ENCODE measurements around the gene JAZF1. TPM values are rescaled to one million over a fixed set of nuclear protein-coding genes. Genes with fewer than 3 reads are reported as not detected.
"Not testable (repeated sequence)": the region's sequence is repeated elsewhere in the genome, so short reads cannot be mapped to it uniquely, and the experiment has no call there.

JAZF1 gene
- total and polyA plus RNA-seq, 2 donors (not counting 1 experiment from before 2014, with no cell fraction given): 14.0 to 38.6 TPM

- Histone ChIP-seq H3K4me2 (replicated peaks; ENCODE audit: low read depth, low read length, poor library complexity, severe bottlenecking) (no peak overlapping the region), H3K4me3 (ENCODE audit: control extremely low read depth in 1 of 5, extremely low read depth in 1 of 5, insufficient read depth in 1 of 5, low read depth in 2 of 5, low read length in 4 of 5) (no peak overlapping the region), H3K4me1 (ENCODE audit: control insufficient read depth in 2 of 2, insufficient read depth in 2 of 2, low read length in 2 of 2) (no peaks in the 10 kb centered on the region), H3K36me3 (replicated peaks in 1 of 2; ENCODE audit: control extremely low read depth in 1 of 2, control insufficient read depth in 1 of 2, extremely low read depth in 1 of 2, insufficient read depth in 2 of 2, low read length in 1 of 2) (peaks cover 0 to 15% of the 10 kb centered on the region in 2 experiments), H3K9ac (ENCODE audit: low read length) (no peak overlapping the region), H3K79me2 (ENCODE audit: control insufficient read depth, insufficient read depth, low read length) (peaks cover 14% of the 10 kb centered on the region), H3K9me3 (ENCODE audit: control extremely low read depth in 1 of 3, control insufficient read depth in 2 of 3, insufficient read depth in 1 of 3, low read length in 2 of 3) (peaks cover 0 to 18% (median 0%) of the 10 kb centered on the region in 3 donors), H3K27ac (ENCODE audit: low read length in 2 of 2) (no peak overlapping the region), H4K20me1 (ENCODE audit: control insufficient read depth, insufficient read depth, low read length, poor library complexity, severe bottlenecking) (peaks cover 20% of the 10 kb centered on the region), H3K27me3 (replicated peaks in 1 of 4; ENCODE audit: control extremely low read depth in 1 of 4, control insufficient read depth in 3 of 4, insufficient read depth in 4 of 4, low read length in 3 of 4) (no peaks in the 10 kb centered on the region), H2AFZ (ENCODE audit: insufficient read depth, low read depth, low read length, poor library complexity, severe bottlenecking) (no peak overlapping the region)
- Mint-ChIP-seq H3K27ac (no peak overlapping the region), H3K4me1 (no peaks in the 10 kb centered on the region), H3K4me3 (no peak overlapping the region), H3K27me3 (no peaks in the 10 kb centered on the region), H3K9me3 (ENCODE audit: insufficient read depth) (no peaks in the 10 kb centered on the region)
- intact Hi-C loops (cut with micrococcal nuclease): no loop called here
- TF ChIP-seq EZH2 (IDR thresholded peaks at IDR 0.05; ENCODE audit: borderline replicate concordance, insufficient read depth, low read depth, low read length, poor library complexity, severe bottlenecking): no peak
- TF ChIP-seq, protein P1, sequence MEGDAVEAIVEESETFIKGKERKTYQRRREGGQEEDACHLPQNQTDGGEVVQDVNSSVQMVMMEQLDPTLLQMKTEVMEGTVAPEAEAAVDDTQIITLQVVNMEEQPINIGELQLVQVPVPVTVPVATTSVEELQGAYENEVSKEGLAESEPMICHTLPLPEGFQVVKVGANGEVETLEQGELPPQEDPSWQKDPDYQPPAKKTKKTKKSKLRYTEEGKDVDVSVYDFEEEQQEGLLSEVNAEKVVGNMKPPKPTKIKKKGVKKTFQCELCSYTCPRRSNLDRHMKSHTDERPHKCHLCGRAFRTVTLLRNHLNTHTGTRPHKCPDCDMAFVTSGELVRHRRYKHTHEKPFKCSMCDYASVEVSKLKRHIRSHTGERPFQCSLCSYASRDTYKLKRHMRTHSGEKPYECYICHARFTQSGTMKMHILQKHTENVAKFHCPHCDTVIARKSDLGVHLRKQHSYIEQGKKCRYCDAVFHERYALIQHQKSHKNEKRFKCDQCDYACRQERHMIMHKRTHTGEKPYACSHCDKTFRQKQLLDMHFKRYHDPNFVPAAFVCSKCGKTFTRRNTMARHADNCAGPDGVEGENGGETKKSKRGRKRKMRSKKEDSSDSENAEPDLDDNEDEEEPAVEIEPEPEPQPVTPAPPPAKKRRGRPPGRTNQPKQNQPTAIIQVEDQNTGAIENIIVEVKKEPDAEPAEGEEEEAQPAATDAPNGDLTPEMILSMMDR (IDR thresholded peaks at IDR 0.05): no peak
- ChIA-PET POLR2A (no interaction called here), CTCF (no interaction called here)
- DNase-seq (no peak), ATAC-seq (ENCODE audit: low read depth) (no peak)
- WGBS (ENCODE audit: insufficient coverage): 92% methylated on average over 1 of the region's 6 CpGs
Measured at GRCh38 chr7:27860800-27861199, 319.8 kb downstream of the JAZF1 start.

DNA sequence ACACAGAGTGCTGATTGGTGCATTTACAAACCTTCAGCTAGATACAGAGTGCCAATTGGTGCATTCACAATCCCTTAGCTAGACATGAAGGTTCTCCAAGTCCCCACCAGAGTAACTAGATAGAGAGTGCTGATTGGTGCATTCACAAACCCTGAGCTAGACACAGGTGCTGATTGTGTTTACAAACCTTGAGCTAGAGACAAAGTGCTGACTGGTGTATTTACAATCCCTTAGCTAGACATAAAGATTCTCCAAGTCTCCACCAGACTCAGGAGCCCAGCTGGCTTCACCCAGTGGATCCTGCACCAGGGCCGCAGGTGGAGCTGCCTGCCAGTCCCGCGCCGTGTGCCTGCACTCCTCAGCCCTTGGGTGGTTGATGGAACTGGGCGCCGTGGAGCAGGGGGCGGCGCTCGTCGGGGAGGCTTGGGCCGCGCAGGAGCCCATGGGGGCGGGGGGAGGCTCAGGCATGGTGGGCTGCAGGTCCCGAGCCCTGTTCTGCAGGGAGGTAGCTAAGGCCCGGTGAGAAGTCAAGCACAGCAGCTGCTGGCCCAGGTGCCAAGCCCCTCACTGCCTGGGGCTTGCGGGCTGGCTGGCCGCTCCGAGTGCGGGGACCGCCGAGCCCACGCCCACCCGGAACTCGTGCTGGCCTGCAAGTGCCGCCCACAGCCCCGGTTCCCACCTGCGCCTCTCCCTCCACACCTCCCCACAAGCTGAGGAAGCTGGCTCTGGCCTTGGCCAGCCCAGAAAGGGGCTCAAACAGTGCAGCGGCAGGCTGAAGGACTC, 323.7 kb downstream of the JAZF1 start:
- H3K36me3 ChIP-seq (replicated peaks in 1 of 2; ENCODE audit: control extremely low read depth in 1 of 2, control insufficient read depth in 1 of 2, extremely low read depth in 1 of 2, insufficient read depth in 2 of 2, low read length in 1 of 2); H3K27ac Mint-ChIP-seq; DNase-seq; H2AFZ ChIP-seq (ENCODE audit: insufficient read depth, low read depth, low read length, poor library complexity, severe bottlenecking); H3K27me3 ChIP-seq (replicated peaks in 1 of 4; ENCODE audit: control extremely low read depth in 1 of 4, control insufficient read depth in 3 of 4, insufficient read depth in 4 of 4, low read length in 3 of 4); CTCF ChIA-PET; H3K4me1 Mint-ChIP-seq; ATAC-seq (ENCODE audit: low read depth); H3K4me1 ChIP-seq (ENCODE audit: control insufficient read depth in 2 of 2, insufficient read depth in 2 of 2, low read length in 2 of 2); H3K9ac ChIP-seq (ENCODE audit: low read length); H3K27ac ChIP-seq (ENCODE audit: low read length in 2 of 2); intact Hi-C loops (cut with micrococcal nuclease); H3K27me3 Mint-ChIP-seq; H3K4me2 ChIP-seq (replicated peaks; ENCODE audit: low read depth, low read length, poor library complexity, severe bottlenecking); H3K4me3 Mint-ChIP-seq; H3K79me2 ChIP-seq (ENCODE audit: control insufficient read depth, insufficient read depth, low read length); H3K9me3 Mint-ChIP-seq (ENCODE audit: insufficient read depth); H3K4me3 ChIP-seq (ENCODE audit: control extremely low read depth in 1 of 5, extremely low read depth in 1 of 5, insufficient read depth in 1 of 5, low read depth in 2 of 5, low read length in 4 of 5); POLR2A ChIA-PET: not testable (repeated sequence)
- 96% methylated on average over 22 of the region's 28 CpGs for WGBS (ENCODE audit: insufficient coverage)
- peaks cover 16% of the 10 kb centered on the region for H4K20me1 ChIP-seq (ENCODE audit: control insufficient read depth, insufficient read depth, low read length, poor library complexity, severe bottlenecking)
- peaks cover 0 to 19% (median 0%) of the 10 kb centered on the region in 3 donors for H3K9me3 ChIP-seq (ENCODE audit: control extremely low read depth in 1 of 3, control insufficient read depth in 2 of 3, insufficient read depth in 1 of 3, low read length in 2 of 3)

All from B cell (primary cell).